Activated naive CD4-positive, alpha-beta T cell treated with anti-CD3 and anti-CD28 coated beads, Interleukin-2, amount 10 ng/mL, durations not matched to agents 7 days and 5 days (primary cell): ENCODE measurements around the gene RAPGEF2.
A peak's percentile ranks its signal among the peaks of the same experiment; 100 is the strongest.
"Not testable (repeated sequence)": the region's sequence is repeated elsewhere in the genome, so short reads cannot be mapped to it uniquely, and the experiment has no call there.

ENCODE experiments used
- CTCF ChIA-PET: fragments of 350-600 bp; sonication (Branson Sonifier 250); formaldehyde crosslinking; loops from one replicate; lab custom pipeline; 2021; ENCODE audit warnings: antibody characterized with exemption; lab: Charles Lee
- DNase-seq: peaks from one replicate; pipeline ENCODE4 v3.0.0-alpha.2; 2020
- H3K27ac Mint-ChIP-seq: one replicate; pipeline ENCODE4 v1.8.0; 2021; ENCODE audit warnings: mild to moderate bottlenecking, moderate library complexity, mixed read lengths
- H3K27me3 Mint-ChIP-seq: one replicate; pipeline ENCODE4 v1.8.0; 2021; ENCODE audit warnings: mild to moderate bottlenecking, mixed read lengths
- H3K36me3 Mint-ChIP-seq: one replicate; pipeline ENCODE4 v1.8.0; 2021; ENCODE audit warnings: mixed read lengths
- H3K4me1 Mint-ChIP-seq: one replicate; pipeline ENCODE4 v1.8.0; 2021; ENCODE audit warnings: mixed read lengths
- H3K4me3 Mint-ChIP-seq: one replicate; pipeline ENCODE4 v1.8.0; 2021; ENCODE audit warnings: mild to moderate bottlenecking, moderate library complexity, mixed read lengths
- H3K9me3 Mint-ChIP-seq: one replicate; pipeline ENCODE4 v1.8.0; 2021; ENCODE audit warnings: mixed read lengths

RAPGEF2 gene

DNA sequence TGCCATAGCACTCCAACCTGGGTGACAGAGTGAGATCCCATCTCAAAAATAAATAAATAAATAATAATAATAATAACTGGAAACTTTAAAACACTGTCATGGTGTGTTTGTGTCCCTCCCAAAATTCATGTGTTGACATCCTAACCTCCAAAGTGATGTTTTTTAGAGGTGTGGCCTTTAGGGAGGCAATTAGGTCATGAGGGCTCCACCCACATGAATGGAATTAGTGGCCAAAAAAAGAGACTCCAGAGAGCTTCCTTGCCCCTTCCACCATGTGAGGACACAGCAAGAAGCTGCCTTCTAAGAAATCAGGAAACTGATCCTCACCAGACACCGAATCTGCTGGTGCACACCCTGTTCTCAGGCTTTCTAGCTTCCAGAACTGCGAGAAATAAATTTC lies 23.8 kb upstream of the RAPGEF2 start:
- H3K4me3 Mint-ChIP-seq: no peak overlapping the region
- H3K27me3 Mint-ChIP-seq: no peaks in the 10 kb centered on the region
- peaks cover 21% of the 10 kb centered on the region for H3K4me1 Mint-ChIP-seq
- no peaks in the 10 kb centered on the region for H3K9me3 Mint-ChIP-seq
- CTCF ChIA-PET: no interaction called here
- no peak for DNase-seq
- no peaks in the 10 kb centered on the region for H3K36me3 Mint-ChIP-seq
- H3K27ac Mint-ChIP-seq: no peak overlapping the region

DNA sequence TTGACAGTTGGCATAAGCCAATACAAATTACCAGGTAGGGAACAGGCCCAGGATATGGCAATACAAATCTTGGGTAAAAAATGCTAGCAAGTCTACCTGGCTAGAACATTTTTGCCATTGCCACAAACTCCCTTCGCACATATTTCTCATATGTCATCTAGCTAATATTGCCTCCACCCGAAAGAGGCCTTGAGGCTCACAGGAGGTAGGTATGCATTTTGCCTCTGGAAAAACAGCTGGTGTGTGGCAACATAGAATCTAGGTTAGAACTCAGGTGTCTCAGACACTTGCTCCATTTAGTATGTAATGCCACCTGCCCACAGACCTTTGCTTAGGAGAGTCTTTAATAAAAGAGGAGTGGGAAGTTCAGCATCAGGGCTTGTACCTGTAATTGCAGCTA lies 16.3 kb upstream of the RAPGEF2 start:
- Mint-ChIP-seq H3K9me3 (no peaks in the 10 kb centered on the region), H3K4me3 (no peak overlapping the region), H3K4me1 (no peaks in the 10 kb centered on the region), H3K27me3 (peaks cover 3% of the 10 kb centered on the region), H3K27ac (no peak overlapping the region), H3K36me3 (no peaks in the 10 kb centered on the region)
- DNase-seq: no peak
- CTCF ChIA-PET: no interaction called here

DNA sequence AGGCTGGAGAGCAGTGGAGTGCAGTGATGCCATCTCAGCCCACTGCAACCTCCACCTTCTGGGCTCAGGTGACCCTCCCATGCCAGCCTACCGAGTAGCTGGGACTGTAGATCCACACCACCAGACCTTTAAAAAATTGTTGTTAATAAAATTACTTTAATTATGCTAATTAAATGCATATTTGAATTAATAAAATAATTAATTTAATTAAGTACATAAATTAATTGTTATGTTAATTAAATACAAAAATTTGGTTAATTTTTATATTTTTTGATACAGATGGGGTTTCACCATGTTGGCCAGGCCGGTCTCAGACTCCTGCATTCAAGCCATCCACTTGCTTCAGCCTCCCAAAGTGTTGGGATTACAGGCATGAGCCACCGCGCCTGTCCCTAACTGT lies 12.6 kb upstream of the RAPGEF2 start:
- CTCF ChIA-PET: no interaction called here
- Mint-ChIP-seq H3K9me3 (no peaks in the 10 kb centered on the region), H3K27ac (no peak overlapping the region), H3K4me3 (no peak overlapping the region), H3K4me1 (no peaks in the 10 kb centered on the region), H3K36me3 (no peaks in the 10 kb centered on the region), H3K27me3 (peaks cover 3% of the 10 kb centered on the region)
- DNase-seq: no peak

DNA sequence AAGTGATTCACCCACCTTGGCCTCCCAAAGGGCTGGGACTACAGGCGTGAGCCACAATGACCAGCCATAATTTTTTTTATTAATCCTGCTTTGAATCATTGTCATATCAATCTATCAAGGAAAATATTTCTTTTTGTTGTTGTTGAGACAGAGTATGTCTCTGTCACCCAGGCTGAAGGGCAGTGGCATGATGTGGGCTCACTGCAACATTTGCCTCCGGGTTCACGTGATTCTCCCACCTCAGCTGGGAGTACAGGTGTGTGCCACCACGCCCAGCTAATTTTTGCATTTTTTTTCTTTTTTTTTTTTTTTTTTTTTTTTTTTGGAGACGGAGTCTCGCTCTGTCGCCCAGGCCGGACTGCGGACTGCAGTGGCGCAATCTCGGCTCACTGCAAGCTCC lies 8.7 kb upstream of the RAPGEF2 start:
- H3K27me3 Mint-ChIP-seq, H3K4me3 Mint-ChIP-seq, DNase-seq, H3K27ac Mint-ChIP-seq, H3K4me1 Mint-ChIP-seq, H3K9me3 Mint-ChIP-seq, CTCF ChIA-PET, H3K36me3 Mint-ChIP-seq: not testable (repeated sequence)

DNA sequence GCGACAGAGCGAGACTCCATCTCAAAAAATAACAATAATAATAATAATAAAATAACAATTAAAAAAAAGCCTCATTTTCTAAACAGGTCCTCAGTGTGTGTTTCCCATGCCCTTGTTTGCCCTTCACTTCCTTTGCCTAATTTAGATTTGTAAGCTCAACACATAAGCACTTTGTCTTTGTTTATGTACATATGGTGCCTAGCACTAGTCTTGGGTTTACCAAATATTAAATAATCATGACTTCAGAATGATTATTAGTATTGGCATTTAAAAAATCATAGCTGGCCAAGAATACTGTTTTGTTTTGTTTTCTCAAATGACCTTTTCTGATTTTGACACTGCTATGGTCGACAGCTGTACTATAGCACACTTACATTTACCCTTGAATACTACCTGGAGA lies 6.4 kb upstream of the RAPGEF2 start:
- Mint-ChIP-seq H3K9me3 (no peaks in the 10 kb centered on the region), H3K4me3 (no peak overlapping the region), H3K27me3 (peaks cover 8% of the 10 kb centered on the region), H3K36me3 (no peaks in the 10 kb centered on the region), H3K4me1 (peaks cover 7% of the 10 kb centered on the region), H3K27ac (no peak overlapping the region)
- DNase-seq: no peak
- CTCF ChIA-PET: no interaction called here

DNA sequence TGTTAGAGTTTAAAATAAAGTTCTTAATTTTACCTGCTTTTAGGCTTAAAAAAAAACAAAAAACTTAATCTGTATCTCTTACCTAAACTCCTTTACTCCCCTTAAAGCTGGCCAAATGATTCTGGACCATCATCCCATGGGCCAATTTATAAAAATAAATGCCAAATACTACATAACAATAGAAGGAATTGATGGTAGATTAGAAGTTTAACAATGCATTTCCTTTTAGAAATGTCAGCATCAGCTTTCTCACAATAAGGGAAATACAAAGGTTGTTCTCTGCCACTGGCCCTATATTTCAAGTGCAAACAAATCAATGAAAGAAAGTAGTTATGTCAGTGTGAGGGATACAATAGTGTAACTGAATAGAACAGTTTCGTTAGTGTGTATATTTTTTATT lies 5.7 kb upstream of the RAPGEF2 start:
- CTCF ChIA-PET: no interaction called here
- Mint-ChIP-seq H3K4me1 (peaks cover 14% of the 10 kb centered on the region), H3K27ac (no peak overlapping the region), H3K9me3 (no peaks in the 10 kb centered on the region), H3K4me3 (no peak overlapping the region), H3K36me3 (no peaks in the 10 kb centered on the region), H3K27me3 (peaks cover 11% of the 10 kb centered on the region)
- DNase-seq: no peak

DNA sequence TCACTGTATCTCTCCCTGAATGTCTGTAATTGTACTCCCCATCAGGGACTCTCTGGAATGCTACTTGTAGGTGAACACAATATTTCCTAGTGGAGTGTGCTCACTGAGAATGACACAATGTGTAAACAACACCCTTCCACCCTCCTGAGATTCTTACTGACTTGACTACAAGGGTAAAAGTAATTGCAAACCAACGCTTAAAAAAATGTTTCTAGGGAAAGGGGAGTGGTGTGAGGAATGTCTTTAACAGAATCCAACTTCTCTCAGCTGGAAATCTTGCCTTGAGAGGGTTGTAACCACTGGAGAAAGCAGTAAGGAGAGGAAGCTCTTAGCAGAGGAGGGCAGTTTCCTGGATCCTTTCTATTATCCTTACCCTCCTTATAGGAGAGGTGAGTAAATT lies 5.1 kb upstream of the RAPGEF2 start:
- CTCF ChIA-PET: no interaction called here
- Mint-ChIP-seq H3K4me1 (peaks cover 17% of the 10 kb centered on the region), H3K27me3 (peaks cover 11% of the 10 kb centered on the region), H3K36me3 (no peaks in the 10 kb centered on the region), H3K27ac (no peak overlapping the region), H3K4me3 (no peak overlapping the region), H3K9me3 (no peaks in the 10 kb centered on the region)
- no peak for DNase-seq

DNA sequence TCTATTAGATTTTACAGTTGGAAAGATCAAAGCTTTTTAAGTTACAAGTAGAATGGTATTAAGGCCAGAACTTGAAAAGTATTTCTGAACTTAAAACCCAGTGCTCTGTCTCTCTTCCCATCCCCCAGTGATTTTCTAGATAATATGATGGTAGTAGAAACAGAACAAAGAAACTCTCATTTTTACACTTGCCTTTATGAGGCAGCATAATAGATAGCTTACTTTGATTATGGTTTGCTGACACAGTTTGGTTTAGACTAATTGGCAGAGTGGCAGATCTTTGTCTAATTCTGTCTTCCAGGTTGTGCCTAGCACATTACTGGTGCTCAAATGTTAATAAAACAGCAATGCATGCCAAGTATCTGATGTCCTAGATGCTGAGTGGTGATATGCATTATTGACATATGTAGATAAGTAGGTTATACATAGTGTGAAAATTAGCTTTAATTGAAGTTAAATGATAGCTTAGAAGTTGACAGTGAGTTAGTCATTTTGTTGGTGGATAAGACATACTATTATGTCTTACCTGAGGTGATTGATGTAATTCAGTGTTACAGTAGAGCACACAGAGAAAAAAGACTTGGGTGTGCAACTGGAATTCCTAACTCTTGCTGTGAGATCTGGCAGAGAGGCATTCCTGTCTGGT lies 4.3 kb upstream of the RAPGEF2 start:
- Mint-ChIP-seq H3K27ac (no peak overlapping the region), H3K4me1 (peaks cover 17% of the 10 kb centered on the region)
- CTCF ChIA-PET: no interaction called here

DNA sequence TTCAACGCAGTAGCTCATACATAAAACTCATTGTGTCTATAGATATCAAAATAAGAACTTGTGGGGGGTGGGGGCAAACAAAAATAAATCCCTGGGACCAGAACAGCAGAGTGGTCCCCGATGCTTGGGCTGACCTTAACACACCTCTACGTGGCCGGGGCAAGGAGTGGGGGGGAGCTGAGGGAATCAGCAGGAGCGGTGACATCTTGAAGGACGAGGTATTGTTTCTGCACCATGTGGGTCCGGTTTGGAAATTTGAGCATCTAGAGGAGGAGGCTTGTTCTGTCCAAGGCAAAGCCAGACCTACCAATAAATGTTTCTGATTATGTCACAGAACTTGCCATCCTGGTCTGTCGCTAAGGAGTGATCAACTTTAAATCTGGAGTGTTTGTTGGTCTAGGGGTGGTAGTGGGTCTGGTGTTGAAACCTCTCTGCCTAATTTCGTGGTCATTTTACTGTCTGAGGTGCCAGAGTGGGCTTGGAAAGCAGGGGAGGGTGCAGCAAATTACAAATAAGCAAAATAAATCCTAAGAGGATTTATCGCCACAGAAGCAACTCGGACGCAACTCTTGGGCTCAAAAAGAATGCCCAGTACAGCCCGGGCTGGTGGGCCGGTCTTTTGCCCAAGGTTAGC lies 774 bp upstream of the RAPGEF2 start:
- DNase-seq: no peak
- peaks cover 15% of the 10 kb centered on the region for H3K27me3 Mint-ChIP-seq
- CTCF ChIA-PET: interaction anchor here (0.6 kb wide), 1 partner anchor 91 kb away, joined by 3 read pairs; no protein-coding TSS in a partner anchor
- peak overlapping the region; percentile 73 for H3K27ac Mint-ChIP-seq
- H3K36me3 Mint-ChIP-seq: no peaks in the 10 kb centered on the region
- H3K4me3 Mint-ChIP-seq: peak overlapping the region; percentile 73
- peaks cover 42% of the 10 kb centered on the region for H3K4me1 Mint-ChIP-seq
- no peaks in the 10 kb centered on the region for H3K9me3 Mint-ChIP-seq

More for the DNA sequence above, 4.3 kb upstream of the RAPGEF2 start:
- Mint-ChIP-seq H3K4me3 (no peak overlapping the region), H3K27me3 (peaks cover 11% of the 10 kb centered on the region), H3K9me3 (no peaks in the 10 kb centered on the region), H3K36me3 (no peaks in the 10 kb centered on the region)
- DNase-seq: no peak

DNA sequence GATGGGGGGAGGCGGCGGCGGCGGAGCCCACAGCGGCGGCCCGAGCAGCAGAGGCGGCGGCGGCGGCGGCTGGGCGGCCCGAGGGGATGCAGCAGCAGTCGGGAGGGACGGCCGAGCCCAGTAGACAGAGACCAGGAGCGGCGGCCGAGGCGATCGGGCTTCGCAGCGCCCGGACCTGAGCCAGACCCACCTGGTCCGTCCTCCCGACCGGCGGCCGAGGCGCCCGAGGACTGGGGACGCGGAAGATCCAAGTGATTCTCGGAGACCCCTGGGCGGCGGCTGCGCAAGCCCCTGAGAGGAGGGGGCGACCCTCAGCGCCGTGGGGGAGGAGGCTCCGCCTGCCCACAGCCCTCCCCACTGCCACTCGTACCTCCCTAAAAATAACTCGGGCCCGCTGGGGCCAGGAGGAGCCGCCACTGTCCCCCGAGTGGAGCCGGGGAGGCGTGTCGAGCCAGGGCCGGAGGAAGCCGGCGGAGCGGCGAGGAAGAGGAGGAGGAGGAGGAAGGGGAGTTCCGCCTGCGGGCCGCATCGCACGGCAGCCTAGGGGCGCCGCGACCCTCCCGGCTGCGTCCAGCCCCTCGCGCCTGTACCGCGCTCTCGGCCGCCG lies 608 bp downstream of the RAPGEF2 start:
- peak; percentile 65 for DNase-seq
- Mint-ChIP-seq H3K36me3 (no peaks in the 10 kb centered on the region), H3K4me3 (peak overlapping the region; percentile 66), H3K27ac (peak overlapping the region; percentile 14), H3K4me1 (peaks cover 47% of the 10 kb centered on the region), H3K9me3 (no peaks in the 10 kb centered on the region), H3K27me3 (peaks cover 15% of the 10 kb centered on the region)
- CTCF ChIA-PET: interaction anchor here (1.5 kb wide), 1 partner anchor 17 kb away, joined by 4 read pairs; no protein-coding TSS in a partner anchor

DNA sequence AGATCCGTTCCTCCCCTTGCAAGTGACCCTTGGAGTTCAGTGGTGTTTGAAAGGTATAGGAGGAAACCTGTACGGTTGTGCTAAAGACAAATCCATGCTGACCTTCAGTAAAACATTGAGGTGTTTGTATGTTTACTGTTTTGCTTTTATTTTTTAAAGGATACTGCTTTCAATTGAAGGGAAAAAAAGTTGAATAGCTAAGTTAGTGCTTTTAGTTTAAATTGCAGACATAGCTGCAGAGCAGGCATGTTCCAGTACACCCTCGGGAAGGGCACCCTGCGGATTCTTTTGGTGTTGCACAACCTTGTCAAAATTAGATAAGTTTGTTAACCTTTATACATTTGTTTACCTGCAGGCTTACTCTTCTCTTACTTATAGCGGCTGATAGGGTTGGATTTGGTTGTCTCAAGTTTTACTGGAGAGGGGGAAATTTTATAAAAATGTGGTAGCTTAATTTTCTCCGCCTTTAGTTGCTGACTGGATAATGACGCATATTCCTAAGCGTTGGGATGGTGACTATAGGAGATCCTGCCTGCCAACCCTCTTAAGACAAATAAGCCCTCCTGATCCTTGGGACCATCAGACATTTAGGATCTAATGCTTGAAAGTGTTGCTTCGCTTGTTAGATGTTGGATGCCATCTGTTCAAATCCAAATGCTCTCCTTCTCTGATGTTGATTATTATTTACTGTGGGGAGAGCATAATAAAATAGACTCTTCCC lies 2.0 kb downstream of the RAPGEF2 start:
- Mint-ChIP-seq H3K36me3 (no peaks in the 10 kb centered on the region), H3K27ac (peak overlapping the region; percentile 79), H3K4me1 (peaks cover 47% of the 10 kb centered on the region), H3K4me3 (peak overlapping the region; percentile 83), H3K9me3 (no peaks in the 10 kb centered on the region), H3K27me3 (peaks cover 7% of the 10 kb centered on the region)
- peak; percentile 32 for DNase-seq
- CTCF ChIA-PET: interaction anchor here (0.6 to 1.5 kb wide), 2 partner anchors 15 to 437 kb away, joined by 4 read pairs; no protein-coding TSS in a partner anchor

DNA sequence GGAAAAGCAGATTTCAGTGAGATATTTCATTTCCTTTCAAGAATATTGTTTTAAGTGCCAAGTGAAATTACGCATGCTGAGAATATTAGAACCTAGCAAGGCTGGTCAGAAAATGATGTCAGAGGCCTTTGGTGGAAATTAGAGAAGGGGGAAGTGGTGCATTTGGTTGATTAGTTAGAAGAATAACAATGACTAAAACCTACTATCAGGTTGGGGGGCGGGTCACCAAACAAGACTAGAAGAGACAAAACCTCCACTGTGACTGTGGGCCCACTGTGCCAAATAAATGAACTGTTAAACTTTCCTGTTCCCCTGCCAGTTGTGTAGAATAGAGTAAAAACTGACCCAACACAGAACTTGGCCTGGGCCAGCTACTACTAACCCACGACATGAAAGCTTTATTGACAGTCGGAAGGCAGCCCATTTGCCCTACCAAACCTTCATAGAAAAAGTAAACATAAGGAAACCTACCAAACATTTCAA lies 2.9 kb downstream of the RAPGEF2 start:
- peaks cover 46% of the 10 kb centered on the region for H3K4me1 Mint-ChIP-seq
- no peak for DNase-seq
- H3K4me3 Mint-ChIP-seq: peak overlapping the region; percentile 19
- H3K27me3 Mint-ChIP-seq: peaks cover 7% of the 10 kb centered on the region
- CTCF ChIA-PET: no interaction called here
- H3K9me3 Mint-ChIP-seq: no peaks in the 10 kb centered on the region
- no peaks in the 10 kb centered on the region for H3K36me3 Mint-ChIP-seq
- no peak overlapping the region for H3K27ac Mint-ChIP-seq

DNA sequence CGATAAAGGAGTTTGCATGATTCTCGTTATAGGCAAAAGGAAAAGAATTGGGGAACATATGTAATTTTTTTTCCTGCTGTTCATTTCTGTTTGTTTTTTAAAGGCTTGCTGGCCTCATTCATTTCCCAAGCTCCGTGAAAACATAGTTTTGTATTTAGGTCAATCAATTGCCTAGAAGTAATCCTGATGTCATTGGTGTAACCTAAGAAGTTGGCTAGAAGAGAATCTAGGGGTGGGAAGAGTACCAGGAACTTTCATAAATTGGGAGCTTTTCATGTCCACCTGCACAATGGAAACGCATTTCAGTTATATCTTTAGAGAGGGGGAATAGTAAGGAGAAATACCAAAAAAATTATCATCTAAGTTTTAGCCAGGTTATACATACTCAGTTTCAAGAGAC lies 3.8 kb downstream of the RAPGEF2 start:
- CTCF ChIA-PET: interaction anchor here (0.6 to 1.7 kb wide), 3 partner anchors 14 to 249 kb away, joined by 3 to 5 read pairs (median 3); no protein-coding TSS in a partner anchor

More for the DNA sequence above, 3.8 kb downstream of the RAPGEF2 start:
- peaks cover 41% of the 10 kb centered on the region for H3K4me1 Mint-ChIP-seq
- H3K4me3 Mint-ChIP-seq: no peak overlapping the region
- no peak overlapping the region for H3K27ac Mint-ChIP-seq
- peaks cover 7% of the 10 kb centered on the region for H3K27me3 Mint-ChIP-seq
- H3K36me3 Mint-ChIP-seq: no peaks in the 10 kb centered on the region
- H3K9me3 Mint-ChIP-seq: no peaks in the 10 kb centered on the region
- DNase-seq: no peak
